ENCODE results near the gene ULBP1.
"Not testable (repeated sequence)": the region's sequence is repeated elsewhere in the genome, so short reads cannot be mapped to it uniquely, and the experiment has no call there.

ULBP1 gene

GRCh38 chr6:149985481-149985937, 21.8 kb downstream of the ULBP1 start:
- Histone ChIP-seq H3K27me3 (replicated peaks) (peaks cover 82% of the 10 kb centered on the region), H3K27ac (no peak overlapping the region), H3K4me3 (ENCODE audit: low read depth, low read length) (no peak overlapping the region), H3K36me3 (replicated peaks) (no peaks in the 10 kb centered on the region)
- peak; percentile 32 for TF ChIP-seq CTCF (IDR thresholded peaks at IDR 0.05; ENCODE audit: low read depth, low read length, missing control alignments)
- in situ Hi-C loops (cut with HindIII; ENCODE audit: low pct_ligation_motif_present, low sequenced_read_pairs): no loop called here
- no peak for DNase-seq

GRCh38 chr6:149987602-149988107, 23.9 kb downstream of the ULBP1 start:
- no peak for TF ChIP-seq CTCF (IDR thresholded peaks at IDR 0.05; ENCODE audit: low read depth, low read length, missing control alignments)
- no peaks in the 10 kb centered on the region for H3K36me3 ChIP-seq (replicated peaks)
- in situ Hi-C loops (cut with HindIII; ENCODE audit: low pct_ligation_motif_present, low sequenced_read_pairs): no loop called here
- H3K27ac ChIP-seq: no peak overlapping the region
- peaks cover 87% of the 10 kb centered on the region for H3K27me3 ChIP-seq (replicated peaks)
- no peak for DNase-seq
- no peak overlapping the region for H3K4me3 ChIP-seq (ENCODE audit: low read depth, low read length)

- Histone ChIP-seq H3K27ac (no peak overlapping the region), H3K36me3 (replicated peaks) (no peaks in the 10 kb centered on the region), H3K27me3 (replicated peaks) (peaks cover 91% of the 10 kb centered on the region), H3K4me3 (ENCODE audit: low read depth, low read length) (no peak overlapping the region)
- TF ChIP-seq CTCF (IDR thresholded peaks at IDR 0.05; ENCODE audit: low read depth, low read length, missing control alignments): no peak
- DNase-seq: no peak
- in situ Hi-C loops (cut with HindIII; ENCODE audit: low pct_ligation_motif_present, low sequenced_read_pairs): no loop called here
Measured at GRCh38 chr6:149988550-149989346, 25.0 kb downstream of the ULBP1 start.

GRCh38 chr6:149990212-149990660, 26.5 kb downstream of the ULBP1 start:
- no peak for DNase-seq
- H3K27me3 ChIP-seq (replicated peaks): peaks cover 93% of the 10 kb centered on the region
- H3K27ac ChIP-seq: no peak overlapping the region
- no peaks in the 10 kb centered on the region for H3K36me3 ChIP-seq (replicated peaks)
- TF ChIP-seq CTCF (IDR thresholded peaks at IDR 0.05; ENCODE audit: low read depth, low read length, missing control alignments): no peak
- no peak overlapping the region for H3K4me3 ChIP-seq (ENCODE audit: low read depth, low read length)
- in situ Hi-C loops (cut with HindIII; ENCODE audit: low pct_ligation_motif_present, low sequenced_read_pairs): no loop called here

- TF ChIP-seq CTCF (IDR thresholded peaks at IDR 0.05; ENCODE audit: low read depth, low read length, missing control alignments): no peak
- in situ Hi-C loops (cut with HindIII; ENCODE audit: low pct_ligation_motif_present, low sequenced_read_pairs): no loop called here
- peak overlapping the region; percentile 24 for H3K4me3 ChIP-seq (ENCODE audit: low read depth, low read length)
- no peak for DNase-seq
- H3K27me3 ChIP-seq (replicated peaks): peaks cover 89% of the 10 kb centered on the region
- no peaks in the 10 kb centered on the region for H3K36me3 ChIP-seq (replicated peaks)
- no peak overlapping the region for H3K27ac ChIP-seq
Measured at GRCh38 chr6:149990661-149991471, 27.1 kb downstream of the ULBP1 start.

GRCh38 chr6:149991472-149991795, 27.7 kb downstream of the ULBP1 start:
- H3K4me3 ChIP-seq (ENCODE audit: low read depth, low read length); H3K36me3 ChIP-seq (replicated peaks); in situ Hi-C loops (cut with HindIII; ENCODE audit: low pct_ligation_motif_present, low sequenced_read_pairs); DNase-seq; H3K27ac ChIP-seq: not testable (repeated sequence)
- peaks cover 84% of the 10 kb centered on the region for H3K27me3 ChIP-seq (replicated peaks)
